K562 (cell line): ENCODE measurements around the gene FOXL3. TPM values are rescaled to one million over a fixed set of nuclear protein-coding genes. Genes with fewer than 3 reads are reported as not detected.
"Not testable (repeated sequence)": the region's sequence is repeated elsewhere in the genome, so short reads cannot be mapped to it uniquely, and the experiment has no call there.

Experiments used
- ATAC-seq: fragments of 200-7000 bp; cut with Tn5 transposase; 3 replicates; pipeline ENCODE4 v1.9.1; 2020; ENCODE audit warnings: moderate library complexity
- BruUV-seq: library from RNA; stranded (reverse); fragments of 400-500 nt; replicated peaks from 2 replicates; lab custom pipeline; 2021; lab: Mats Ljungman, UMichigan
- CTCF ChIA-PET: fragments of 300-600 bp; formaldehyde crosslinking; extraction: SDS; loops from one replicate; lab custom pipeline; 2021; ENCODE audit warnings: low intra/inter-chr PET ratio; lab: Yijun Ruan, JAX
- POLR2A ChIA-PET: fragments of 300-600, 350-650 bp; sonication (Branson Sonifier 250); formaldehyde crosslinking; extraction: SDS; loops from one replicate; lab custom pipeline; 2021; ENCODE audit warnings: antibody characterized with exemption, inconsistent platforms; lab: Yijun Ruan, JAX
- DNase-seq, 4 experiments: peaks; one replicate each; pipeline versions ENCODE4 v3.0.0 to v3.0.0-alpha.2; 2011 to 2018; ENCODE audit warnings: low spot score in 3 of 4, mixed read lengths in 3 of 4; ENCODE audit errors: extremely low read depth in 1 of 4
- FAIRE-seq: peaks from 2 replicates; lab custom pipeline; 2011; peaks lifted over from hg19 to GRCh38; lab: Jason Lieb, UNC
- H2AFZ ChIP-seq: 2 replicates; pipeline ENCODE4 v1.6.0; 2011; ENCODE audit warnings: low read depth, low read length, control low read depth, inconsistent platforms
- H3K27ac ChIP-seq: fragments of 200-600 bp; 3 replicates; pipeline ENCODE4 v1.8.0; 2011; ENCODE audit warnings: low read depth, mild to moderate bottlenecking, control low read depth, inconsistent platforms, low read length, moderate library complexity, mixed read lengths; ENCODE audit errors: extremely low read depth
- H3K27me3 ChIP-seq, 2 experiments: fragments of 300-600 bp in 1 of 2; 2 replicates in 1 of 2; 3 replicates in 1 of 2; pipeline versions ENCODE4 v1.6.0 to v1.8.0; 2011; ENCODE audit warnings: inconsistent platforms in 2 of 2, low read length in 2 of 2, mild to moderate bottlenecking in 1 of 2, mixed read lengths in 1 of 2, moderate library complexity in 1 of 2; ENCODE audit not compliant: control insufficient read depth in 2 of 2, insufficient read depth in 2 of 2
- H3K36me3 ChIP-seq: fragments of 300-600 bp; 3 replicates; pipeline ENCODE4 v1.8.0; 2011; ENCODE audit warnings: mild to moderate bottlenecking, low read length, inconsistent platforms; ENCODE audit not compliant: control insufficient read depth, insufficient read depth
- H3K4me1 ChIP-seq, 2 experiments: fragments of 200-600 bp in 1 of 2; replicated peaks in 1 of 2; 2 replicates in 1 of 2; 3 replicates in 1 of 2; pipeline versions ENCODE4 v1.5.1 to v1.8.0; 2011; ENCODE audit warnings: inconsistent platforms in 2 of 2, low read length in 2 of 2, mild to moderate bottlenecking in 1 of 2, mixed read lengths in 1 of 2, moderate library complexity in 1 of 2; ENCODE audit not compliant: control insufficient read depth in 2 of 2, insufficient read depth in 2 of 2
- H3K4me2 ChIP-seq: 2 replicates; pipeline ENCODE4 v1.6.1; 2011; ENCODE audit warnings: low read length, control low read depth, inconsistent platforms, mixed read lengths; ENCODE audit not compliant: insufficient read depth
- H3K4me3 ChIP-seq: fragments of 200-600 bp; sonication (generic), shearing (Covaris generic); 2 replicates; pipeline ENCODE4 v1.5.1; 2016; ENCODE audit warnings: control low read depth, inconsistent platforms
- H3K79me2 ChIP-seq: fragments of 200-600 bp; 3 replicates; pipeline ENCODE4 v1.8.0; 2011; ENCODE audit warnings: low read length, inconsistent platforms; ENCODE audit not compliant: control insufficient read depth, insufficient read depth
- H3K9ac ChIP-seq, 2 experiments: 2 replicates each; pipeline versions ENCODE4 v1.6.0 to v1.6.1; 2011; ENCODE audit warnings: low read depth in 2 of 2, low read length in 2 of 2, control low read depth in 1 of 2, inconsistent platforms in 1 of 2, mild to moderate bottlenecking in 1 of 2, mixed read lengths in 1 of 2; ENCODE audit not compliant: insufficient read depth in 1 of 2
- H3K9me1 ChIP-seq: one replicate; pipeline ENCODE4 v1.6.0; 2011; ENCODE audit warnings: inconsistent platforms, mild to moderate bottlenecking, low read length, moderate library complexity; ENCODE audit not compliant: control insufficient read depth, insufficient read depth
- H3K9me3 ChIP-seq: replicated peaks from 2 replicates; pipeline ENCODE4 v1.5.1; 2011; ENCODE audit warnings: low read depth, low read length, inconsistent platforms; ENCODE audit not compliant: control insufficient read depth, insufficient read depth
- H4K20me1 ChIP-seq: replicated peaks from 2 replicates; pipeline ENCODE4 v1.6.1; 2011; ENCODE audit warnings: low read length, inconsistent platforms, mixed read lengths; ENCODE audit not compliant: control insufficient read depth, insufficient read depth
- ARID1B ChIP-seq: fragments of 450-650 bp; IDR thresholded peaks from 2 replicates; pipeline ENCODE4 v1.6.1; 2016; ENCODE audit warnings: antibody characterized with exemption, mild to moderate bottlenecking, inconsistent platforms
- NCOA2 ChIP-seq, 2 experiments: fragments of 450-650 bp; IDR thresholded peaks; 2 replicates each; pipeline ENCODE4 v1.6.1; 2018; ENCODE audit warnings: mild to moderate bottlenecking in 2 of 2, moderate library complexity in 1 of 2; ENCODE audit not compliant: partially characterized antibody in 2 of 2
- POLR2A ChIP-seq: fragments of 450-650 bp; conservative IDR thresholded peaks from 2 replicates; pipeline ENCODE4 v1.6.1; 2016
- RFX5 ChIP-seq: IDR thresholded peaks from 2 replicates; pipeline ENCODE4 v1.6.1; 2011; ENCODE audit warnings: low read depth, mild to moderate bottlenecking, improper control_type of control experiment, low read length
- SAFB2 ChIP-seq: fragments of 200-400 bp; formaldehyde crosslinking; IDR thresholded peaks from 2 replicates; pipeline ENCODE4 v1.6.1; 2018; ENCODE audit warnings: borderline replicate concordance, low read length, low read depth, moderate library complexity; ENCODE audit not compliant: severe bottlenecking
- UBTF ChIP-seq, 2 experiments: IDR thresholded peaks; 2 replicates each; pipeline ENCODE4 v1.6.1; 2012; ENCODE audit warnings: improper control_type of control experiment in 2 of 2, low read depth in 2 of 2, low read length in 2 of 2, borderline replicate concordance in 1 of 2
- ZNF347 ChIP-seq: fragments of 450-650 bp; formaldehyde crosslinking; IDR thresholded peaks from 2 replicates; pipeline ENCODE4 v1.4.0; 2020; ENCODE audit warnings: low read depth, mild to moderate bottlenecking, moderate library complexity
- ZNF511 ChIP-seq: sonication (generic); formaldehyde crosslinking; IDR thresholded peaks from 2 replicates; pipeline ENCODE4 v1.8.0; 2022; ENCODE audit warnings: mild to moderate bottlenecking, missing genetic modification reagents
- ZNF583 ChIP-seq: fragments of 250-450 bp; sonication (Bioruptor Pico); IDR thresholded peaks from 2 replicates; pipeline ENCODE4 v1.4.0; 2020
- WGBS: fragments of 100-300 bp; shearing (Covaris generic); methylation state at CpG from one replicate; pipeline ENCODE4 v1.1.6; 2016; ENCODE audit warnings: low coverage, mixed read lengths; ENCODE audit not compliant: insufficient coverage; ENCODE audit errors: missing lambda C conversion rate; 5-methylcytosine and 5-hydroxymethylcytosine counted together
- in situ Hi-C: fragments of 300-500 bp; cut with MboI; formaldehyde crosslinking; loops from 4 replicates; pipeline ENCODE4 v1.15.0; 2018; ENCODE audit warnings: inconsistent platforms, mixed read lengths
- intact Hi-C: fragments of 100-400 bp; cut with micrococcal nuclease; formaldehyde crosslinking; loops from 2 replicates; pipeline ENCODE4 v1.14.2; 2022
- polyA plus RNA-seq, 8 experiments: library from polyadenylated mRNA; depleted of rRNA in 4 of 8; stranded (reverse) in 5 of 8; unstranded in 3 of 8; fragments of >200 nt; fragmentation: Nextera tagmentation in 2 of 8; fragmentation: Illumina TruSeq in 1 of 8; extraction: Ambion mirVana in 2 of 8; extraction: Trizol in 1 of 8; gene quantifications; 2 replicates each; pipeline versions ENCODE4 v1.2.1 to v1.2.3, GENCODE V29; 2011 to 2014; ENCODE audit warnings: inconsistent platforms in 1 of 8, missing spikeins in 1 of 8
- total RNA-seq, 7 experiments: library from RNA; depleted of rRNA in 6 of 7; stranded (reverse); fragments of >200 nt in 6 of 7; fragmentation: Illumina TruSeq in 2 of 7; extraction: Trizol in 2 of 7; gene quantifications; 2 replicates each; pipeline versions ENCODE4 v1.2.1 to v1.2.3, GENCODE V29; 2011 to 2021; ENCODE audit warnings: low replicate concordance in 1 of 7

Gene FOXL3
- total and polyA plus RNA-seq, 9 of the 15 experiments (the other 6 are each of a cell fraction or from before 2014, with no cell fraction given), result not detected

GRCh38 chr7:336149-336533, 46.2 kb downstream of the FOXL3 start:
- peaks cover 10% of the 10 kb centered on the region; the same call in 1 of the 2 replicates for H3K9me3 ChIP-seq
- H4K20me1 ChIP-seq, CTCF ChIA-PET, H3K9me1 ChIP-seq, DNase-seq, H3K4me2 ChIP-seq, H3K9ac ChIP-seq, H2AFZ ChIP-seq, POLR2A ChIA-PET, in situ Hi-C loops, H3K36me3 ChIP-seq, FAIRE-seq, BruUV-seq, H3K4me3 ChIP-seq, H3K79me2 ChIP-seq, H3K27ac ChIP-seq, intact Hi-C loops, ATAC-seq: not testable (repeated sequence)
- WGBS, result 9% methylated on average over 6 of the region's 25 CpGs
- peaks cover 0 to 30% of the 10 kb centered on the region in 2 experiments; a peak in 3 of 5 replicates for H3K4me1 ChIP-seq
- peaks cover 29 to 48% of the 10 kb centered on the region in 2 experiments for H3K27me3 ChIP-seq

- no TSS peak for BruUV-seq
- H3K4me1 ChIP-seq, result peaks cover 0 to 34% of the 10 kb centered on the region in 2 experiments; a peak in 3 of 5 replicates
- H3K36me3 ChIP-seq, result no peaks in the 10 kb centered on the region
- POLR2A ChIA-PET, result interaction anchor here (0.6 kb wide), 1 partner anchor 60 kb away, joined by 3 read pairs; no protein-coding TSS in a partner anchor
- H4K20me1 ChIP-seq, result 0 out of 2 replicates have a peak, but pooled peaks cover 14% of the 10 kb centered on the region
- no peak overlapping the region for H3K9ac ChIP-seq
- H3K27ac ChIP-seq, result no peak overlapping the region
- H3K9me1 ChIP-seq, result no peaks in the 10 kb centered on the region
- peaks cover 10% of the 10 kb centered on the region; the same call in 1 of the 2 replicates for H3K9me3 ChIP-seq
- FAIRE-seq (no peak), DNase-seq (no peak), ATAC-seq (no peak)
- in situ Hi-C loops (no loop called here), intact Hi-C loops (no loop called here)
- H3K4me3 ChIP-seq, result no peak overlapping the region
- peaks cover 33 to 50% of the 10 kb centered on the region in 2 experiments for H3K27me3 ChIP-seq
- H3K4me2 ChIP-seq, result no peak overlapping the region
- CTCF ChIA-PET, result no interaction called here
- 5% methylated on average over 21 of the region's 34 CpGs for WGBS
- TF ChIP-seq NCOA2 (IDR thresholded peaks at IDR 0.05; ENCODE audit: partially characterized antibody in 2 of 2) (no peak), ZNF583 (CRISPR knock-in tag) (no peak), ARID1B (no peak), POLR2A (no peak), ZNF511 (no peak), SAFB2 (no peak), ZNF347 (no peak), RFX5 (no peak), UBTF (IDR thresholded peaks at IDR 0.05; ENCODE audit: borderline replicate concordance in 1 of 2, low read depth in 2 of 2, low read length in 2 of 2) (no peak)
- no peak overlapping the region for H2AFZ ChIP-seq
- H3K79me2 ChIP-seq, result no peaks in the 10 kb centered on the region
Measured at GRCh38 chr7:336810-337566, 47.0 kb downstream of the FOXL3 start.
